GM20000 (cell line): ENCODE data around the gene CYP2U1.
"Not testable (repeated sequence)": the region's sequence is repeated elsewhere in the genome, so short reads cannot be mapped to it uniquely, and the experiment has no call there.

Experiments used
- DNase-seq: peaks from one replicate; pipeline ENCODE4 v3.0.0; 2012; ENCODE audit warnings: low spot score
- TF ChIP-seq, protein P1 (sequence below): IDR thresholded peaks from 2 replicates; pipeline ENCODE4 v1.5.1; 2012; ENCODE audit warnings: mild to moderate bottlenecking, control low read depth; ENCODE audit errors: extremely low read depth, missing control alignments

Gene CYP2U1

DNA sequence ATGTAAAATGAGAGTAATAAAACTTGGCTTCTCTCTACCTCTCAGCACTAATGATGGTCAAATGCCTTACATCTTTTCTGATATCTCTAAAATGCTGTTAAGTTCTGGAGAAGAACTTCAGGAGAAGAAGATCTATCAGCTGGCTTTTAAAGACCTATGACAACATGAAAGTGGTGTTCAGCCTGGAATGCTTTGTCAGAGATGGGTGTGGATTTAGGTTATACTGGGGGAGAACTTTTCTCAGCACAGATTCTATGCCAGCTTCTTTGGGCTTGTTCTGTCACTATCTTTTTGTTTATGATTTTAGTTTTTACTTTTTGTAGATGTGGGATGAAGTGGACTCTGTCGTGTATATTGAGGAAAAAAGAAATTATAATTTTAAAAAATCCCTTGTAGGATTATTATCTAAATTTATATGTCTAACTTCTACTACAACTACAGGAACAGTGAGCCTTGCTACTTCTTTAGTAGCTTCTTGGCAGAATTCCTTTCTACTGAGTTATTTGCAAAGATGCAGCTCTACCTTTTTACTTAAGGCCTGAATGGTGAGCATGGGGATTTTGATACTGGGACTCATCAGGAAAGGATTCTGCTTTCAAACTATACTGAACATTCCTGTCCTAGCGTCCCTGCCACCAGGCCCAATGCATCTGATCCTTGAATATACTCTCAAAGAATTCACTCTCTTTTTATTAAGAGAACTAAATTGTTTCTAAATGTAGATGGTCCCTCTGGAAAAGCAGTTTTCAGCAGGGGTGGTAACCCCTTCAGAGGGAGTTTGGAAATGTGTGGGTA, 19.6 kb downstream of the CYP2U1 start:
- no peak for DNase-seq
- TF ChIP-seq, protein P1, sequence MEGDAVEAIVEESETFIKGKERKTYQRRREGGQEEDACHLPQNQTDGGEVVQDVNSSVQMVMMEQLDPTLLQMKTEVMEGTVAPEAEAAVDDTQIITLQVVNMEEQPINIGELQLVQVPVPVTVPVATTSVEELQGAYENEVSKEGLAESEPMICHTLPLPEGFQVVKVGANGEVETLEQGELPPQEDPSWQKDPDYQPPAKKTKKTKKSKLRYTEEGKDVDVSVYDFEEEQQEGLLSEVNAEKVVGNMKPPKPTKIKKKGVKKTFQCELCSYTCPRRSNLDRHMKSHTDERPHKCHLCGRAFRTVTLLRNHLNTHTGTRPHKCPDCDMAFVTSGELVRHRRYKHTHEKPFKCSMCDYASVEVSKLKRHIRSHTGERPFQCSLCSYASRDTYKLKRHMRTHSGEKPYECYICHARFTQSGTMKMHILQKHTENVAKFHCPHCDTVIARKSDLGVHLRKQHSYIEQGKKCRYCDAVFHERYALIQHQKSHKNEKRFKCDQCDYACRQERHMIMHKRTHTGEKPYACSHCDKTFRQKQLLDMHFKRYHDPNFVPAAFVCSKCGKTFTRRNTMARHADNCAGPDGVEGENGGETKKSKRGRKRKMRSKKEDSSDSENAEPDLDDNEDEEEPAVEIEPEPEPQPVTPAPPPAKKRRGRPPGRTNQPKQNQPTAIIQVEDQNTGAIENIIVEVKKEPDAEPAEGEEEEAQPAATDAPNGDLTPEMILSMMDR, result no peak

DNA sequence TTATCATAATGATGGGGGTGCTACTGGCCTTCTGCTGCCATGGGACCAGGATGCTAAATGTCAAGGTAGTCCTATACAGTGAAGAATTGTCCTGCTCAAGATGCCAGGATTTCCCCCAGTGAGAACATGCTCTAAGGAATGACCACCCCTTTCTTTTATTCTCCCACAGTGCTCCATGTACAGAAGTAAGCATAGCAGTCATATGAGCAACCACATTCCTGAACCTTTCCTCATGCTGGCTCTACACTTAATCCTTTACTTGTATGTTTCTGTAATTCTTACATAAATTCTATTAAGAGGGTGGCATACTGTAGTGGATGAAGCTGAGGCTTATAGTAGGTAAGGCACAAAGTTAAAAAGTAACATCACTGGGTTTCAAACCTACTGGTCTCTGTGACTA, 20.2 kb downstream of the CYP2U1 start:
- DNase-seq, result no peak
- TF ChIP-seq, protein P1, result no peak

DNA sequence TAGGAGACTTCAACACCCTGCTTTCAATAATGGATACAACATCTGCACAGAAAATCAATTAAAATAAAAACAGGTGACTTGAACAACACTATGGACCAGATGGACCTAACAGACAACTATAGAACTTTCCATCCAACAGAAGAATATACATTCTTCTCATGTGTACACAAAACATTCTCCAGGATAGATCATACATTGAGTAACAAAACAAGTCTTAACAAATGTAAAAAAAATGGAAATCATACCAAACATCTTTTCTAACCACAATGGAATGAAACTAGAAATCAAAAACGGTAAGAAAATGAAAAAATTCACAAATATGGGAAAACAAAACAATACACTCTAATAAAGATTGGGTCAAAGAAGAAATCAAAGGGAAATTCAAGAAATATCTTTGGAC, 24.7 kb downstream of the CYP2U1 start:
- DNase-seq, result no peak
- TF ChIP-seq, protein P1, result no peak

DNA sequence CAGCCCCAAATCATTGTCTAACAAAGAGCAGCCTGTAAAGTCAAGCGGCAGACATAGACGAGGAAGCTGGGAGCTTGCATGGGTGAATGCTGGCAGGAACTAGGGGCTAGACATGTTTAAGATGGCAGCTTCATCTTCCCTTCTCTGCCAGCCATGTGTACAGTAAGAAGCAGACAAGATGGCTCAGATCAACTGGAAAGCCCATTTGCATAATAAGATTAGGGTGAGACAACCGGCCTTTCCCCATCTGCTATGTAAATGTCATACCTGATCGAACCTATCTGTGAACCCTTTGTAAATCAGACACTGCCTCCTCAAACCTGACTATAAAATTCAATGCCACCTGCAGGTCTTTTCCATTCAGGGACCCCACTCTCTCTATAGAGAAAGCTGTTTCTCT, 35.6 kb downstream of the CYP2U1 start:
- no peak for DNase-seq
- TF ChIP-seq, protein P1, result no peak

DNA sequence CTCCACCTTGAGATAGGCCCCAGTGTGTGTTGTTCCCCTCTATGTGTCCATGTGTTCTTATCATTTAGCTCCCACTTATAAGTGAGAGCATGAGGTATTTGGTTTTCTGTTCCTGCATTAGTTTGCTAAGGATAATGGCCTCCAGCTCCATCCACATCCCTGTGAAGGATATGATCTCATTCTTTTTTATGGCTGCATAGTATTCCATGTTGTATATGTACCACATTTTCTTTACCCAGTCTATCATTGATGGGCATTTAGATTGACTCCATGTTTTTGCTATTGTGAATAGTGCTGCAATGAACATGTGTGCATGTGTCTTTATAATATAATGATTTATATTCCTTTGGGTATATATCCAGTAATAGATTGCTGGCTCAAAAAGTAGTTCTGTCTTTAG, 36.2 kb downstream of the CYP2U1 start:
- DNase-seq, result not testable (repeated sequence)

DNA sequence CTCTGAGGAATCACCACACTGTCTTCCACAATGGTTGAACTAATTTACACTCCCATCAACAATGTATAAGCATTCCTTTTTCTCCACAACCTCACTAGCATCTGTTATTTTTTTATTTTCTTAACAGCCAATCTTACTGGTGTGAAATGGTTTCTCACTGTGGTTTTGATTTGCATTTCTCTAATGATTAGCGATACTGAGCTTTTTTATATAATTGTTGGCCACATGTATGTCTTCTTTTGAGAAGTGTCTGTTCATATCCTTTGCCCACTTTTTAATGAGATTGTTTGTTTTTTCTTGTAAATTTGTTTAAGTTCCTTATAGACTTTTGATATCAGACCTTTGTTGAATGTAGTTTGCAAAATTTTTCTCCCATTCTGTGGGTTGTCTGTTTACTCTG, 36.6 kb downstream of the CYP2U1 start:
- not testable (repeated sequence) for DNase-seq

DNA sequence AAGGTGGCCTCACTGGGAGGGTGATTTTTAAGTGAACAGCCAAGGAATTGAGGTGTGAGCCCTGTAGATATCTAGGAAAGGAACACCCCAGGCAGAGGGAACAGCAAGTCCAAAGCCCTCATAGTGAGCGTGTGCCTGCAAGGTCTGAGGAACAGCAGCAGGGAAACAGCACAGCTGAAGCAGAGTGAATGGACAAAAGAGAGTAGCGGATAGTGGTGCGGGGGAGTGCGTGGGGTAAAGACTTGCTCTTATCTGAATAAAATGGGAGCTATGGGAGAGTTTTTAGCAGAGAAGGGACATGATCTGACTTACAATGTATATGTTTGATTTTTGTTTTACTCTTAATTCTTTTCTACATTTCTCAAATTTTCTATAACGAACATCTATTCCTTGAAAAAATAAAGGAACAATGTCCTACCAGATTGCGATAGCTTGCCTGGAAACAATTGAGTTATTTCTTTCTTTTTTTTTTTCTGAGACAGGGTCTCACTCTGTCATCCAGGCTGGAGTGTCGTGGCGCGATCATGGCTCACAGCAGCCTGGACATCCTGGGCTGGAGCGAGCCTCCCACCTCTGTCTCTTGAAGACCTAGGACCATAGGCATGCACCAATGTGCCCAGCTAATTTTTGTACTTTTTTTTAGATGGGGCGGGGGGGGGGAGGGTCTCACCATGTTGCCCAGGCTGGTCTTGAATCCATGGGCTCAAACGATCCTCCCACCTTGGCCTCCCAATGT, 38.9 kb downstream of the CYP2U1 start:
- no peak for DNase-seq
- TF ChIP-seq, protein P1, result no peak

DNA sequence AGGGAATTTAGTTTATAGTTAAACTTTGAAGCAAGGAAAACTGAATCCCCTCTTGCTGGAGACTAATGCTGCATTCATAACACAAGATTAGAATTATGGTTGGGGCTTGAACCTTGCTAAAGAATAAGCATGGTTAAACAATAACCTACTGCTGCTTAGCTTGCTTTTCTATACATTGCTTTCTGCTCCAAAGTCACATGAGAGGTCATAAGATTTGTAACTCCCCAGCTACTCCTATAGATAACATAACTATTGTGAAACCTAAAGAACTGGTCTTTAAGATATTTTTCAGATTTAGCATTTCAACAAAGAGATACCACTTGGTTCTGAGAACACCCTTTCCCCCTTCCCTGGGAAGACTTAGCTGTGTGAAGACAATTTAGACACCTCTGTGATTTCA, 41.3 kb downstream of the CYP2U1 start:
- DNase-seq, result no peak
- TF ChIP-seq, protein P1, result no peak
